Thymus (tissue), 11 donors: ENCODE measurements around the gene LRP11. TPM values are rescaled to one million over a fixed set of nuclear protein-coding genes. Genes with fewer than 3 reads are reported as not detected.
"Not testable (repeated sequence)": the region's sequence is repeated elsewhere in the genome, so short reads cannot be mapped to it uniquely, and the experiment has no call there.

ENCODE experiments used
- DNase-seq, 9 donors: peaks; one replicate each; pipeline ENCODE4 v3.0.0-alpha.2; 2013; ENCODE audit warnings: low spot score in 9 of 9, low read depth in 6 of 9, missing footprints in 1 of 9
- H3K27ac ChIP-seq, 2 donors: one replicate each; pipeline ENCODE4 v1.5.1; 2013; ENCODE audit warnings: control low read depth in 1 of 2, low read depth in 1 of 2, low read length in 1 of 2, mild to moderate bottlenecking in 1 of 2, moderate library complexity in 1 of 2
- H3K27me3 ChIP-seq, 2 donors: one replicate each; pipeline ENCODE4 v1.5.1; 2013; ENCODE audit warnings: low read length in 1 of 2; ENCODE audit not compliant: control insufficient read depth in 2 of 2, insufficient read depth in 1 of 2
- H3K36me3 ChIP-seq, 2 donors: one replicate each; pipeline ENCODE4 v1.5.1; 2013; ENCODE audit warnings: low read length in 1 of 2, mild to moderate bottlenecking in 1 of 2, moderate library complexity in 1 of 2; ENCODE audit not compliant: control insufficient read depth in 2 of 2, insufficient read depth in 2 of 2
- H3K4me1 ChIP-seq, 2 donors: one replicate each; pipeline ENCODE4 v1.5.1; 2013; ENCODE audit warnings: low read length in 2 of 2; ENCODE audit not compliant: control insufficient read depth in 2 of 2, insufficient read depth in 2 of 2
- H3K4me3 ChIP-seq, 2 donors: one replicate each; pipeline ENCODE4 v1.5.1; 2013; ENCODE audit warnings: low read length in 2 of 2, control low read depth in 1 of 2, mild to moderate bottlenecking in 1 of 2
- H3K9me3 ChIP-seq, 2 donors: one replicate each; pipeline ENCODE4 v1.5.1; 2013; ENCODE audit warnings: low read length in 1 of 2, mild to moderate bottlenecking in 1 of 2; ENCODE audit not compliant: control insufficient read depth in 2 of 2, insufficient read depth in 1 of 2
- WGBS: extraction: QIAGEN DNeasy Blood & Tissue Kit; methylation state at CpG from one replicate; pipeline ENCODE4 v1.1.7; 2013; 5-methylcytosine and 5-hydroxymethylcytosine counted together
- polyA plus RNA-seq: library from polyadenylated mRNA; stranded (reverse); fragments of 200-250 nt; gene quantifications from one replicate; pipeline ENCODE4 v1.2.3, GENCODE V29; 2013
- total RNA-seq: library from RNA; stranded (reverse); fragments of 120-200 nt; gene quantifications from one replicate; pipeline ENCODE4 v1.2.4, GENCODE V29; 2013
- donor health status: healthy.

LRP11 gene
- total and polyA plus RNA-seq, 2 donors: 2.0 to 10.3 TPM

DNA sequence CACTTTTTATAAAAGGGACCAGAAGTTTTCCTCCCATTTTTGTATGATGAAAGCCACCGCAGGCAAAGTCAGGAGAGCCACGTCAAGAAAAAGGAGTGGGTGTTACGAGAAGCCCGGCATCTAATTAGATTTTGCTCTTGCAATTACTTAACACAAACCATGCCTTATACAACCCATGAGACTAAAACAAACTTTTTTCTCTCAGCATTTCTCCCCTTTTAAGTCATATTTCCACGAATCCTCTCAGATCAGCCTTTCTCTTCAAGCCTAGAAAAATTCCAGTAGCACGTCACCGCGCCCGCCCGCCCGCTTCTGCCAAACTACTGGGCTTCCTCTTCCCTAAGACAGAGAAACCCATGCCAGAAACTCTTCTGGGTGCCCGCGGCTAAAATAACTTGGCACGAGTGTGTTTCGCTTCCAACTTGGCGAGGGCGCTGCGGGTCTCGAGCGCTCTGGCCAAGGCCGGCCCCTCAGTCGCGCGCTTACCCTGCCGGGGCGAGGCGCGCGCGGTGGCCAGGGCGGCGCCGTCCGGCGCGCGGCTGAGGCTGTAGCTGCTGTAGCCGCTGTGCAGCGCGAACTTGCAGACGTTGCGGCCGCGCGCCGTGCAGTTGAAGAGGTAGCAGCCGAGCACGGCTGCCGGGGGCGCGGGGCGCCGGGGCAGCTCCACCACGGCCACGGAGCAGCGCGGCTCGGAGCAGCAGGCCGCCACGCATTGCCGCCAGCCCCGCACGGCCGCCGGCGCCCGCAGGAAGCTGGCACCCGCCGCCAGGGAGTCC is 1.0 kb downstream of the LRP11 start:
- 3% methylated on average over 69 of the region's 69 CpGs for WGBS
- peaks cover 8 to 57% of the 10 kb centered on the region in 2 donors for H3K27me3 ChIP-seq
- peaks cover 3 to 10% of the 10 kb centered on the region in 2 donors for H3K4me1 ChIP-seq
- peak overlapping the region in 1 of 2 donors; percentile 78 for H3K27ac ChIP-seq
- DNase-seq: peak in 3 of 9 donors; percentile 11 to 33 (median 21)
- H3K4me3 ChIP-seq: peak overlapping the region; percentile 13 to 70
- H3K9me3 ChIP-seq: no peaks in the 10 kb centered on the region
- H3K36me3 ChIP-seq: no peaks in the 10 kb centered on the region

- not testable (repeated sequence) for H3K9me3 ChIP-seq, DNase-seq, H3K36me3 ChIP-seq, H3K27ac ChIP-seq, H3K4me3 ChIP-seq
- peaks cover 8 to 57% of the 10 kb centered on the region in 2 donors for H3K27me3 ChIP-seq
- 97% methylated on average over 9 of the region's 12 CpGs for WGBS
- peaks cover 3 to 10% of the 10 kb centered on the region in 2 donors for H3K4me1 ChIP-seq
Observed at GRCh38 chr6:149862424-149862738, 1.8 kb downstream of the LRP11 start.

- no peak for DNase-seq
- 91% methylated on average over 14 of the region's 14 CpGs for WGBS
- Histone ChIP-seq H3K4me3 (no peak overlapping the region), H3K36me3 (no peaks in the 10 kb centered on the region), H3K27ac (no peak overlapping the region), H3K9me3 (no peaks in the 10 kb centered on the region), H3K27me3 (peaks cover 8 to 62% of the 10 kb centered on the region in 2 donors), H3K4me1 (peaks cover 3 to 10% of the 10 kb centered on the region in 2 donors)
Observed at GRCh38 chr6:149861603-149862423, 2.3 kb downstream of the LRP11 start.

- no peaks in the 10 kb centered on the region for H3K9me3 ChIP-seq
- DNase-seq: no peak
- H3K27ac ChIP-seq: no peak overlapping the region
- 96% methylated on average over 14 of the region's 14 CpGs for WGBS
- H3K4me3 ChIP-seq: no peak overlapping the region
- H3K27me3 ChIP-seq: peaks cover 8 to 57% of the 10 kb centered on the region in 2 donors
- no peaks in the 10 kb centered on the region for H3K36me3 ChIP-seq
- H3K4me1 ChIP-seq: peaks cover 3 to 10% of the 10 kb centered on the region in 2 donors
Observed at GRCh38 chr6:149860834-149861602, 3.1 kb downstream of the LRP11 start.

- H3K9me3 ChIP-seq: no peaks in the 10 kb centered on the region
- no peak for DNase-seq
- no peak overlapping the region for H3K4me3 ChIP-seq
- WGBS: 96% methylated on average over 5 of the region's 5 CpGs
- H3K36me3 ChIP-seq: no peaks in the 10 kb centered on the region
- peaks cover 3 to 10% of the 10 kb centered on the region in 2 donors for H3K4me1 ChIP-seq
- peaks cover 8 to 57% of the 10 kb centered on the region in 2 donors for H3K27me3 ChIP-seq
- H3K27ac ChIP-seq: no peak overlapping the region
Observed at GRCh38 chr6:149860513-149860833, 3.7 kb downstream of the LRP11 start.

DNA sequence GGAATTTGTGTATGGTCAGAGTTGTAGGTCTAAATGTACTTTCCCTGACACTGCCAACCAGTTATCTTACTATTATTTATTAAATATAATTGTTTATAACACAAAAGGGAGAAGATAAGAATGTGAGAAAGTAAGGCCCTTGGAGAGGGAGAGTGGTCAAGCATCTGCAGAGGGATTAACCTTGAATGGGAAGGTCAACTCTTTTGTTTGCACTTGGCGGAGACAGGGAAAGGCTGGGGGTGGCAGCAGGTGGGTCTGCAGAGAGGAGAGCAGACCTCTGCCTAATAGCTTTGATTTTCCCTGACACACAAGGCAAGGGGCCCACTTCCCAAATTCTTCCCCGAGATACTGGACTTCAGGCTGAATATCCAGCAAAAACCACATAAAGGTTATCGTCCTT is 4.2 kb downstream of the LRP11 start:
- Histone ChIP-seq H3K4me1 (peaks cover 3 to 10% of the 10 kb centered on the region in 2 donors), H3K9me3 (no peaks in the 10 kb centered on the region), H3K4me3 (no peak overlapping the region), H3K27ac (no peak overlapping the region), H3K36me3 (no peaks in the 10 kb centered on the region), H3K27me3 (peaks cover 8 to 58% of the 10 kb centered on the region in 2 donors)
- 97% methylated on average over 3 of the region's 3 CpGs for WGBS
- DNase-seq: no peak

DNA sequence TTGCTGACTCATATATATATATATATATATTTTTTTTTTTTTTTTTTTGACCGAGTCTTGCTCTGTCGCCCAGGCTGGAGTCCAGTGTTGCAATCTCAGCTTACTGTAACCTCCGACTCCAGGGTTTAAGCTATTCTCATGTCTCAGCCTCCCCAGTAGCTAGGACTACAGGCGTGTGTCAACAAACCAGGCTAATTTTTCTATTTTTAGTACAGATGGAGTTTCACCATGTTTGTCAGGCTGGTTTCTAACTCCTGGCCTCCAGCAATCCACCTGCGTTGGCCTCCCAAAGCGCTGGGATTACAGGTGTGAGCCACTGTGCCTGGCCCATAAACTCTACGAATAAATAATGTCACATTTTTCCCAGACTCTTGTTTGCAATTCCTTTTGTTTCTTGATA is 4.8 kb downstream of the LRP11 start:
- H3K4me3 ChIP-seq: no peak overlapping the region

GRCh38 chr6:149857541-149857940 is 6.6 kb downstream of the LRP11 start:
- no peak for DNase-seq
- 96% methylated on average over 5 of the region's 5 CpGs for WGBS
- no peaks in the 10 kb centered on the region for H3K9me3 ChIP-seq
- H3K4me3 ChIP-seq: no peak overlapping the region
- H3K4me1 ChIP-seq: no peaks in the 10 kb centered on the region
- H3K27ac ChIP-seq: no peak overlapping the region
- no peaks in the 10 kb centered on the region for H3K36me3 ChIP-seq
- peaks cover 3 to 52% of the 10 kb centered on the region in 2 donors for H3K27me3 ChIP-seq

More for the DNA sequence above, 4.8 kb downstream of the LRP11 start:
- Histone ChIP-seq H3K4me1 (peaks cover 3 to 5% of the 10 kb centered on the region in 2 donors), H3K9me3 (no peaks in the 10 kb centered on the region), H3K27me3 (peaks cover 8 to 58% of the 10 kb centered on the region in 2 donors), H3K27ac (no peak overlapping the region), H3K36me3 (no peaks in the 10 kb centered on the region)
- whole genome bisulfite sequencing: 95% methylated on average over 7 of the region's 7 CpGs
- no peak for DNase-seq
